HG02678 (cell line): ENCODE results near the gene OR51B2.
"Not testable (repeated sequence)": the region's sequence is repeated elsewhere in the genome, so short reads cannot be mapped to it uniquely, and the experiment has no call there.

Experiments used
- ATAC-seq: cut with Tn5 transposase; IDR thresholded peaks from one replicate; pipeline ENCODE4 v1.9.1; 2021; ENCODE audit warnings: mild to moderate bottlenecking, moderate library complexity; ENCODE audit not compliant: unreplicated experiment

Gene OR51B2

DNA sequence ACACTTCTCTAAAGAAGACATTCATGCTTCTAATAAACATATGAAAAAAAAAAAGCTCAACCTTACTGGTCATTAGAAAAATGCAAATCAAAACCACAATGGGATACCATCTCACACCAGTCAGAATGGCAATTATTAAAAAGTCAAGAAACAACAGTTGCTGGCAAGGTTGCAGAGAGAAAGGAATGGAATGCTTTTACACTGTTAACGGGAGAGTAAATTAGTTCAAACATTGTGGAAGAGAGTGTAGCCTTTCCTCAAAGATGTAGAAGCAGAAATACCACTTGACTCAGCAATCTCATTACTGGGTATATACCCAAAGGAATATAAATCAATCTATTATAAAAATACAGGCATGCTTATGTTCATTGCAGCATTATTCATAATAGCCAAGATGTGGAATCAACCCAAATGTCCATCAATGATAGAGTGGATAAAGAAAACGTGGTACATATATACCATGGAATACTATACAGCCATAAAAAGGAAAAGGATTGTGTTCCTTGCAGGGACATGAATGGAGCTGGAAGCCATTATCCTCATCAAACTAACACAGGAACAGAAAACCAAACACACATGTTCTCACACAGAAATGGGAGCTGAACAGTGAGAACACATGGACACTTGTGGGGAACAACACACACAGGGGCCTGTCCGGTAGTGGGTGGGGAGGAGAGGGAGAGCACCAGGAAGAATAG, 10.6 kb downstream of the OR51B2 start:
- ATAC-seq: not testable (repeated sequence)

DNA sequence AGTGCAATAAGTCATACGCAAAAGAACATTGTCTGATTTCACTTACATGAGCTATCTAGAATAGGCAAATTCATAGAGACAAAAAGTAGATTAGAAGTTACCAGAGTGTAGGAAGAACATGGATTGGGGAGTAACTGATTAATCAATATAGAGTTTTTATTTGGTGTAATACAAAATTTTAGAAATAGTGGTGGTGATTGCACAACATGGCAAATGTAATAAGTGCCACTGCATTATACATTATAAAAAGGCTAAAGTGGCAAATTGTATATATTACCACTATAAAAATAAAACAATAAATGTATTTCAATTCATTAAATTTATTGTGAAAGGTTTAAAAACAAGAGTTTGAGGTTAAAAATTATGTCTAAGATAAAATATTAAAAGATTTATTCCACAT, 13.7 kb downstream of the OR51B2 start:
- no peak for ATAC-seq

- no peak for ATAC-seq
Measured at GRCh38 chr11:5307256-5308019, 16.7 kb downstream of the OR51B2 start.

GRCh38 chr11:5304046-5304445, 20.1 kb downstream of the OR51B2 start:
- ATAC-seq: no peak

- no peak for ATAC-seq
Measured at GRCh38 chr11:5303626-5304025, 20.5 kb downstream of the OR51B2 start.

GRCh38 chr11:5301846-5302245, 22.3 kb downstream of the OR51B2 start, which contains the start of gene OR51B4:
TSS of gene OR51B4 (minus strand) at chr11:5301946. CDS start at chr11:5301946, 0 bp downstream.
- ATAC-seq: no peak

- ATAC-seq: no peak
Measured at GRCh38 chr11:5300251-5300650, 23.8 kb downstream of the OR51B2 start.

- no peak for ATAC-seq
Measured at GRCh38 chr11:5298451-5298850, 25.6 kb downstream of the OR51B2 start.

GRCh38 chr11:5297721-5298323, 26.3 kb downstream of the OR51B2 start:
- no peak for ATAC-seq

GRCh38 chr11:5294342-5294995, 29.6 kb downstream of the OR51B2 start:
- not testable (repeated sequence) for ATAC-seq

DNA sequence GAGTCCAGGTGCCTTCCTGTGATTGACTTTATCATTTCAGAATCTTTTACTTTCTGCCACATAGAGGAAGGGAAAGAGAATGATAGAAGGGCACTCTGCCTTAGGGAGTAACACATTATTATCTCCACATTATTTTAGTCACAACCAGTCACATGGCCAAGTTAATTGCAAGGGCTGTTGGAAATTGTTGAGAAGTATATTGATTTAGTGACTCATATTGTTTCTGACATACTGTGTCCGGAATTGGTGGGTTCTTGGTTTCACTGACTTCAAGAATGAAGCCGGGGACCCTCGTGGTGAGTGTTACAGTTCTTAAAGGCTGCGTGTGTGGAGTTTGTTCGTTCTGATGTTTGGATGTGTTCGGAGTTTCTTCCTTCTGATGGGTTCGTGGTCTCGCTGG, 31.1 kb downstream of the OR51B2 start:
- ATAC-seq: no peak

GRCh38 chr11:5291207-5291838, 32.8 kb downstream of the OR51B2 start:
- ATAC-seq: peak; percentile 95

- ATAC-seq: no peak
Measured at GRCh38 chr11:5290106-5290505, 34.0 kb downstream of the OR51B2 start.

- ATAC-seq: no peak
Measured at GRCh38 chr11:5289696-5290095, 34.4 kb downstream of the OR51B2 start.

GRCh38 chr11:5288906-5289550, 35.1 kb downstream of the OR51B2 start:
- ATAC-seq: no peak

DNA sequence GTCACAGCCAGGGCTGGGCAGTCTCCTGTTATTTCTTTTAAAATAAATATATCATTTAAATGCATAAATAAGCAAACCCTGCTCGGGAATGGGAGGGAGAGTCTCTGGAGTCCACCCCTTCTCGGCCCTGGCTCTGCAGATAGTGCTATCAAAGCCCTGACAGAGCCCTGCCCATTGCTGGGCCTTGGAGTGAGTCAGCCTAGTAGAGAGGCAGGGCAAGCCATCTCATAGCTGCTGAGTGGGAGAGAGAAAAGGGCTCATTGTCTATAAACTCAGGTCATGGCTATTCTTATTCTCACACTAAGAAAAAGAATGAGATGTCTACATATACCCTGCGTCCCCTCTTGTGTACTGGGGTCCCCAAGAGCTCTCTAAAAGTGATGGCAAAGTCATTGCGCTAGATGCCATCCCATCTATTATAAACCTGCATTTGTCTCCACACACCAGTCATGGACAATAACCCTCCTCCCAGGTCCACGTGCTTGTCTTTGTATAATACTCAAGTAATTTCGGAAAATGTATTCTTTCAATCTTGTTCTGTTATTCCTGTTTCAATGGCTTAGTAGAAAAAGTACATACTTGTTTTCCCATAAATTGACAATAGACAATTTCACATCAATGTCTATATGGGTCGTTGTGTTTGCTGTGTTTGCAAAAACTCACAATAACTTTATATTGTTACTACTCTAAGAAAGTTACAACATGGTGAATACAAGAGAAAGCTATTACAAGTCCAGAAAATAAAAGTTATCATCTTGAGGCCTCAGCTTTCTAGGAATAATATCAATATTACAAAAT, 35.8 kb downstream of the OR51B2 start:
- ATAC-seq: no peak

DNA sequence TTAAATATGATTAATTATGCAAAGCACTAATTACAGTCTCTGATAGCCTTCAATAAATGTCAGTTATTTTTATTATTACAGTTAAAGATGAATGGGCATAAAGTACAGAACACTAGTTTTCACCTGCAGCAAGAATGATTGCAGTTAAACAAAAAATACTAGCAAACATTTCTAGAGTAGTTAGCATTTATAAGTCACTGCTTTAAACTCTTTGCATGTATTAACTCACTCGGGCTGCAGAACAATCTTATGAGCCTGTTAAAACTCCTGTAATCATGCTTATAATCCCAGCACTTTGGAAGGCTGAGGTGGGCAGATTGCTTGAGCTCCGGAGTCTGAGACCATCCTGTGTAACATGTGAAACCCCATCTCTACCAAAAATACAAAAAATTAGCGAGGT, 37.2 kb downstream of the OR51B2 start:
- ATAC-seq: no peak

DNA sequence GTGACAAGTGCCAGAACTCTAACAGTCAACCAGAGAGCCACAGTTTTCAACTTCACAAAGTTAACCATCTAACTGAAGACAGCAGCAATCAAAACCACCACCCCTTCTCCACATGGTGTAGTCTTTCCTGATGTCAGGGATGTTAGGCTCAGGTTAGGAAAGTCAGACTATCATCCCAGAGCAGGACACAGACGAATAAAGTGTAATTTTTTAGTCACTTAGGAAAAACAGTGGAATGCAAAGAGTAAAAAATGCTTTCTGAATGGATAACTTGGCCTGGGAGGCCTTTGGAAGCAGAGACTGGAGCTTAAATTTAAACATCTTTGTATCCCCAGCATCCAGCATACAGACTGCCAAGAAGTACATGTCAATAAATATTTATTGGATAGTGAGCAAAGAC, 37.7 kb downstream of the OR51B2 start:
- ATAC-seq: no peak

GRCh38 chr11:5285703-5286340, 38.3 kb downstream of the OR51B2 start:
- no peak for ATAC-seq
